Neural cell (in vitro differentiated cells): ENCODE data around the gene PDE6C. TPM values are rescaled to one million over a fixed set of nuclear protein-coding genes. Genes with fewer than 3 reads are reported as not detected.

Source experiments
- H2AFZ ChIP-seq: fragments of 200-600, 300-800 bp; sonication (generic), shearing (Covaris generic); 2 replicates; pipeline ENCODE4 v1.6.0; 2014; ENCODE audit warnings: low read depth, mild to moderate bottlenecking, antibody characterized with exemption, low read length, moderate library complexity
- H3F3A ChIP-seq: fragments of 200-600 bp; shearing (Covaris generic); 2 replicates; pipeline ENCODE4 v1.6.1; 2016; ENCODE audit warnings: mild to moderate bottlenecking, moderate library complexity, mixed read lengths, antibody characterized with exemption, low read length; ENCODE audit not compliant: insufficient read depth, poor library complexity, severe bottlenecking
- H3K27ac ChIP-seq: fragments of 200-600, 300-800 bp; sonication (generic), shearing (Covaris generic); 2 replicates; pipeline ENCODE4 v1.5.1; 2014; ENCODE audit warnings: mild to moderate bottlenecking, low read length, moderate library complexity
- H3K27me3 ChIP-seq: fragments of 300-800, 200-600 bp; sonication (generic), shearing (Covaris generic); 2 replicates; pipeline ENCODE4 v1.6.0; 2014; ENCODE audit warnings: mild to moderate bottlenecking, low read depth, low read length, moderate library complexity; ENCODE audit not compliant: insufficient read depth
- H3K36me3 ChIP-seq: fragments of 300-800, 200-600 bp; sonication (generic), shearing (Covaris generic); 2 replicates; pipeline ENCODE4 v1.5.1; 2014; ENCODE audit warnings: mild to moderate bottlenecking, antibody characterized with exemption, low read length, moderate library complexity; ENCODE audit not compliant: insufficient read depth
- H3K4me2 ChIP-seq: fragments of 300-800, 200-600 bp; sonication (generic), shearing (Covaris generic); 2 replicates; pipeline ENCODE4 v1.6.0; 2014; ENCODE audit warnings: mild to moderate bottlenecking, low read length
- H3K4me3 ChIP-seq: fragments of 300-800, 200-600 bp; sonication (generic), shearing (Covaris generic); 2 replicates; pipeline ENCODE4 v1.5.1; 2014; ENCODE audit warnings: mild to moderate bottlenecking, low read length, moderate library complexity
- H3K79me2 ChIP-seq: fragments of 200-600 bp; shearing (Covaris generic); replicated peaks from 2 replicates; pipeline ENCODE4 v1.6.0; 2014; ENCODE audit warnings: mild to moderate bottlenecking, low read length, moderate library complexity; ENCODE audit not compliant: insufficient read depth
- H3K9ac ChIP-seq: fragments of 300-800, 200-600 bp; sonication (generic), shearing (Covaris generic); 2 replicates; pipeline ENCODE4 v1.6.1; 2016; ENCODE audit warnings: mild to moderate bottlenecking, low read length, mixed read lengths
- H3K9me2 ChIP-seq: fragments of 200-600 bp; shearing (Covaris generic); 2 replicates; pipeline ENCODE4 v1.6.1; 2016; ENCODE audit warnings: mild to moderate bottlenecking, low read length, mixed read lengths; ENCODE audit not compliant: insufficient read depth
- H3K9me3 ChIP-seq: fragments of 200-600, 300-800 bp; sonication (generic), shearing (Covaris generic); 2 replicates; pipeline ENCODE4 v1.6.1; 2016; ENCODE audit warnings: mild to moderate bottlenecking, mixed run types, low read length, moderate library complexity, mixed read lengths
- H4K20me1 ChIP-seq: fragments of 200-600 bp; shearing (Covaris generic); 2 replicates; pipeline ENCODE4 v1.6.1; 2016; ENCODE audit warnings: mild to moderate bottlenecking, mixed run types; ENCODE audit not compliant: insufficient read depth
- EP300 ChIP-seq: fragments of 450-650 bp; conservative IDR thresholded peaks from 2 replicates; pipeline ENCODE4 v1.6.1; 2014; ENCODE audit warnings: antibody characterized with exemption, mild to moderate bottlenecking, moderate library complexity; ENCODE audit not compliant: poor library complexity, severe bottlenecking
- EZH2 ChIP-seq: fragments of 200-600, 300-800 bp; shearing (Covaris generic), sonication (generic); IDR thresholded peaks from 2 replicates; pipeline ENCODE4 v1.6.1; 2014; ENCODE audit warnings: antibody characterized with exemption, low read length, borderline replicate concordance, mild to moderate bottlenecking; ENCODE audit not compliant: insufficient read depth, poor library complexity, severe bottlenecking
- MXI1 ChIP-seq: fragments of 450-650 bp; conservative IDR thresholded peaks from 2 replicates; pipeline ENCODE4 v1.6.1; 2014; ENCODE audit warnings: antibody characterized with exemption, mild to moderate bottlenecking; ENCODE audit not compliant: poor library complexity, severe bottlenecking
- POLR2AphosphoS5 ChIP-seq: IDR thresholded peaks from 2 replicates; pipeline ENCODE4 v1.6.1; 2012
- RAD21 ChIP-seq: fragments of 450-650 bp; conservative IDR thresholded peaks from 2 replicates; pipeline ENCODE4 v1.6.1; 2014; ENCODE audit warnings: antibody characterized with exemption, mild to moderate bottlenecking, moderate library complexity
- SMC3 ChIP-seq: fragments of 450-650 bp; conservative IDR thresholded peaks from 2 replicates; pipeline ENCODE4 v1.6.1; 2014; ENCODE audit warnings: antibody characterized with exemption, mild to moderate bottlenecking, moderate library complexity; ENCODE audit not compliant: poor library complexity
- TAF1 ChIP-seq: IDR thresholded peaks from 2 replicates; pipeline ENCODE4 v1.6.1; 2012; ENCODE audit warnings: low read depth
- polyA plus RNA-seq: library from polyadenylated mRNA; depleted of rRNA; stranded (reverse); fragments of >200 nt; gene quantifications from 2 replicates; pipeline ENCODE4 v1.2.3, GENCODE V29; 2014
- TF ChIP-seq, protein P1 (sequence below): IDR thresholded peaks from 2 replicates; pipeline ENCODE4 v1.6.1; 2012; ENCODE audit warnings: borderline replicate concordance
- TF ChIP-seq, protein P2 (sequence below): fragments of 450-650 bp; IDR thresholded peaks from 2 replicates; pipeline ENCODE4 v1.5.1; 2014; ENCODE audit warnings: antibody characterized with exemption, mild to moderate bottlenecking, moderate library complexity; ENCODE audit not compliant: poor library complexity, severe bottlenecking

Gene PDE6C
- polyA plus RNA-seq, 1 donor from 2014 or later = not detected

- Histone ChIP-seq H3K4me3 (peak overlapping the region; percentile 74), H3K79me2 (no peaks in the 10 kb centered on the region), H2AFZ (no peak overlapping the region), H4K20me1 (no peaks in the 10 kb centered on the region), H3F3A (no peaks in the 10 kb centered on the region), H3K36me3 (no peaks in the 10 kb centered on the region), H3K4me2 (no peak overlapping the region), H3K9me3 (no peaks in the 10 kb centered on the region), H3K27me3 (peaks cover 54% of the 10 kb centered on the region), H3K9me2 (no peaks in the 10 kb centered on the region), H3K27ac (no peak overlapping the region), H3K9ac (peak overlapping the region; percentile 49)
- no peak for TF ChIP-seq TAF1
- TF ChIP-seq MXI1 = no peak
- TF ChIP-seq SMC3 = no peak
- TF ChIP-seq, protein P1, sequence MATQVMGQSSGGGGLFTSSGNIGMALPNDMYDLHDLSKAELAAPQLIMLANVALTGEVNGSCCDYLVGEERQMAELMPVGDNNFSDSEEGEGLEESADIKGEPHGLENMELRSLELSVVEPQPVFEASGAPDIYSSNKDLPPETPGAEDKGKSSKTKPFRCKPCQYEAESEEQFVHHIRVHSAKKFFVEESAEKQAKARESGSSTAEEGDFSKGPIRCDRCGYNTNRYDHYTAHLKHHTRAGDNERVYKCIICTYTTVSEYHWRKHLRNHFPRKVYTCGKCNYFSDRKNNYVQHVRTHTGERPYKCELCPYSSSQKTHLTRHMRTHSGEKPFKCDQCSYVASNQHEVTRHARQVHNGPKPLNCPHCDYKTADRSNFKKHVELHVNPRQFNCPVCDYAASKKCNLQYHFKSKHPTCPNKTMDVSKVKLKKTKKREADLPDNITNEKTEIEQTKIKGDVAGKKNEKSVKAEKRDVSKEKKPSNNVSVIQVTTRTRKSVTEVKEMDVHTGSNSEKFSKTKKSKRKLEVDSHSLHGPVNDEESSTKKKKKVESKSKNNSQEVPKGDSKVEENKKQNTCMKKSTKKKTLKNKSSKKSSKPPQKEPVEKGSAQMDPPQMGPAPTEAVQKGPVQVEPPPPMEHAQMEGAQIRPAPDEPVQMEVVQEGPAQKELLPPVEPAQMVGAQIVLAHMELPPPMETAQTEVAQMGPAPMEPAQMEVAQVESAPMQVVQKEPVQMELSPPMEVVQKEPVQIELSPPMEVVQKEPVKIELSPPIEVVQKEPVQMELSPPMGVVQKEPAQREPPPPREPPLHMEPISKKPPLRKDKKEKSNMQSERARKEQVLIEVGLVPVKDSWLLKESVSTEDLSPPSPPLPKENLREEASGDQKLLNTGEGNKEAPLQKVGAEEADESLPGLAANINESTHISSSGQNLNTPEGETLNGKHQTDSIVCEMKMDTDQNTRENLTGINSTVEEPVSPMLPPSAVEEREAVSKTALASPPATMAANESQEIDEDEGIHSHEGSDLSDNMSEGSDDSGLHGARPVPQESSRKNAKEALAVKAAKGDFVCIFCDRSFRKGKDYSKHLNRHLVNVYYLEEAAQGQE = no peak
- no peak for TF ChIP-seq EZH2
- no peak for TF ChIP-seq EP300
- TF ChIP-seq POLR2AphosphoS5 = no peak
- TF ChIP-seq, protein P2, sequence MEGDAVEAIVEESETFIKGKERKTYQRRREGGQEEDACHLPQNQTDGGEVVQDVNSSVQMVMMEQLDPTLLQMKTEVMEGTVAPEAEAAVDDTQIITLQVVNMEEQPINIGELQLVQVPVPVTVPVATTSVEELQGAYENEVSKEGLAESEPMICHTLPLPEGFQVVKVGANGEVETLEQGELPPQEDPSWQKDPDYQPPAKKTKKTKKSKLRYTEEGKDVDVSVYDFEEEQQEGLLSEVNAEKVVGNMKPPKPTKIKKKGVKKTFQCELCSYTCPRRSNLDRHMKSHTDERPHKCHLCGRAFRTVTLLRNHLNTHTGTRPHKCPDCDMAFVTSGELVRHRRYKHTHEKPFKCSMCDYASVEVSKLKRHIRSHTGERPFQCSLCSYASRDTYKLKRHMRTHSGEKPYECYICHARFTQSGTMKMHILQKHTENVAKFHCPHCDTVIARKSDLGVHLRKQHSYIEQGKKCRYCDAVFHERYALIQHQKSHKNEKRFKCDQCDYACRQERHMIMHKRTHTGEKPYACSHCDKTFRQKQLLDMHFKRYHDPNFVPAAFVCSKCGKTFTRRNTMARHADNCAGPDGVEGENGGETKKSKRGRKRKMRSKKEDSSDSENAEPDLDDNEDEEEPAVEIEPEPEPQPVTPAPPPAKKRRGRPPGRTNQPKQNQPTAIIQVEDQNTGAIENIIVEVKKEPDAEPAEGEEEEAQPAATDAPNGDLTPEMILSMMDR = no peak
- TF ChIP-seq RAD21 = no peak
Measured at GRCh38 chr10:93601774-93602162, 10.6 kb upstream of the PDE6C start.

- H3K27ac ChIP-seq = no peak overlapping the region
- H3K9me3 ChIP-seq = no peaks in the 10 kb centered on the region
- no peaks in the 10 kb centered on the region for H3K36me3 ChIP-seq
- no peak overlapping the region for H3K4me2 ChIP-seq
- no peak overlapping the region for H2AFZ ChIP-seq
- TF ChIP-seq TAF1 (no peak), RAD21 (no peak), MXI1 (no peak), EZH2 (no peak), POLR2AphosphoS5 (no peak), SMC3 (no peak), EP300 (no peak)
- TF ChIP-seq, protein P1 = no peak
- TF ChIP-seq, protein P2 = no peak
- no peaks in the 10 kb centered on the region for H3K9me2 ChIP-seq
- H3K9ac ChIP-seq = no peak overlapping the region
- H3K79me2 ChIP-seq = no peaks in the 10 kb centered on the region
- H3K27me3 ChIP-seq = peaks cover 54% of the 10 kb centered on the region
- no peaks in the 10 kb centered on the region for H4K20me1 ChIP-seq
- no peaks in the 10 kb centered on the region for H3F3A ChIP-seq
- H3K4me3 ChIP-seq = no peak overlapping the region
Measured at GRCh38 chr10:93603023-93603422, 9.3 kb upstream of the PDE6C start.
